NCI-H1105 treated with DMSO at 0.1 percent for 48 hours (cell line): Measurements from ENCODE around the gene TAF4.
"Not testable (repeated sequence)": the region's sequence is repeated elsewhere in the genome, so short reads cannot be mapped to it uniquely, and the experiment has no call there.

Experiments used
- DNase-seq: peaks from one replicate; lab custom pipeline; 2025; lab: John Stamatoyannopoulos, UW

TAF4 gene

DNA sequence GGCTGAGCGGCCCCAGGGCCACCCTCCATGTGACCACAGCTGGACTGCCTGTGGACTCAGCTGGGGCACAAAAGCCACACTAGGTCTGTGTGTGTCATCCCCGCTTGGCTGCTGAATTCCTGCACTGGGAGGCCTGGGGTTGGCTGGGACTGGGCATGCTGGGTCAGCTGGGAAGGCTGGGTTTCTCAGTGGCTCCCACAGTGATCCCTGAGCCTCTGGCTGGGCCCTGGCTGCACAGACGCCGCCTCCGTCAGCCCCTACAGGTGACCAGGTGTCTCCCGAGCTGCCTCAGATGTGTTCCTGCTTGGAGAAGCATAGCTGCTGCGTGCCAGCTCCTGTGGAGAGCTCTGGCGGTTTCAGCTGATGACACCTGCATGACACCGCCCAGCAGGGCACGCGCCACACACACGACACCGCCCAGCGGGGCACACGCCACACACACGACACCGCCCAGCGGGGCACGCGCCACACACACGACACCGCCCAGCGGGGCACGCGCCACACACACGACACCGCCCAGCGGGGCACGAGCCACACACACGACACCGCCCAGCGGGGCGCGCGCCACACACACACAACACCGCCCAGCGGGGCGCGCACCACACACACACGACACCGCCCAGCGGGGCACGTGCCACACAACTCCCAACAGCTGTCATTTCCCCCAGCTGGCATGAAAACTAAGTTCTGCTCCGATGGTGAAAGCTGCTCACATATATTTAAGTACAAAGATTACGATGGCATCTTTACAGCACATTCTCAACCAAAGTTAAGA, 88.8 kb downstream of the TAF4 start:
- no peak for DNase-seq

DNA sequence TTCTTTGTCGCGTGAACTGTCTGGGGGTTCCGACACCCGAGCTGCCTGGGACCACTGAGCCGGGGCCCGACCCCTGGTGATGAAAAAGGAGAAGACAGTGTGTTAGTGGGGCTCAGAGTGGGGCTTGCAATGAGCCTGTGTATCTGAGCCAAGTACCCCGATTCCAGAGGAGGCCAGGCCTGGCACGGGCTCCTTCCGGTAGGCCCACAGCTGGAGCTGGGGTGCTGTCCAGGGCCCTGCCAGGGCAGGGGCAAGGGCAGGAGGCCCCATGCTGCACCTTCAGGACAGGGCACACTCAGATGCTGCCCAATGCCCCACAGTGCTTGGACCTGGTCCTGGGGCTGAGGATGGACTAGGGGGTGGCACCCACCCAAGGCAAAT, 89.4 kb downstream of the TAF4 start:
- no peak for DNase-seq

DNA sequence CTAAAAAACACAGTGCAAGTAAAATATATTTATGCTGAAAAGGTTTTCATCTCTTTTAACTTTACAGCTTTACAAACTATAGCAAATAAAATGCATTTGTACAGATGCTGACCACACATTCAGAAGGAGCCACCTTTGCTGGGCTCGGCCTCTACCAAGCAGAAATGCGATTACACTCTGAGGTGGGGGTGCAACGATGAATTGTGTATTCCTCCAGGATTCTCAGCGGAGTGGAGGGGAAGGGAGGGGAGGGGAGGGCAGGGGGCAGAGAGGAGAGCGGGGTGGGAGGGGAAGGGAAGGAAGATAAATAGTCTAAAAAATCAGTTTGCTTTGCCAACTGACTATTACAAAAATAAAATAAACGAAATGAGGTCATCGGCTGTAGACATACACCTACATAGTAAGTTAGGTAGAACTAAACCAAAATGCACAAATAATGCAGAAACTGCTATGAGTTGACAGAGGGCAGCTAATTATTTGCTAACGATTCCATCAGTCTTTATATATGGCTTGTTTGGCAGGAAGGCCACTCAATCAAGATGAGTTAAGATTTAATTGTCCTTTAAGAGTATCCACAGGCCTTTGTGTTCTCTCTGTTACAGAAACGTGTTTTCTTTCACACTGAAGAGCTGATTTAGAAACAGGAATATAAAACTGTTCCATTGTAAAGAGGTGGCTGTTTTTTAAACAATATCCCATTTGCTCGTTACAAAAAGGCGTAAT, 90.1 kb downstream of the TAF4 start:
- DNase-seq, result no peak

DNA sequence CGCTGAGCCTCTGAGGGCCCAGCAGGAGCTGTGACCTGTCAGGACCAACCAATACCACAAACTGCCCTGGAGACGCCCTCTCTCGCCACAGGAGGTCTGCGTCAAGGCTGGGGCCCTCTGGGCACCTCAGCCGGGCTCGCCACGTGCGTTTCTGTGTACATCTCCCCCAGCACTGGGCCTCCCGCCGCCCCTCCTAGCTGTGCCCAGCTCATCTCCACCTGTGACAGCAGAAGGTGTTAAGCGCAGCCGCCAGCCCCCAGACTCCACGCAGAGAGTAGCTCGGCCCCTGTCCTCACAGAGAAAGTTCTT, 91.4 kb downstream of the TAF4 start:
- no peak for DNase-seq

DNA sequence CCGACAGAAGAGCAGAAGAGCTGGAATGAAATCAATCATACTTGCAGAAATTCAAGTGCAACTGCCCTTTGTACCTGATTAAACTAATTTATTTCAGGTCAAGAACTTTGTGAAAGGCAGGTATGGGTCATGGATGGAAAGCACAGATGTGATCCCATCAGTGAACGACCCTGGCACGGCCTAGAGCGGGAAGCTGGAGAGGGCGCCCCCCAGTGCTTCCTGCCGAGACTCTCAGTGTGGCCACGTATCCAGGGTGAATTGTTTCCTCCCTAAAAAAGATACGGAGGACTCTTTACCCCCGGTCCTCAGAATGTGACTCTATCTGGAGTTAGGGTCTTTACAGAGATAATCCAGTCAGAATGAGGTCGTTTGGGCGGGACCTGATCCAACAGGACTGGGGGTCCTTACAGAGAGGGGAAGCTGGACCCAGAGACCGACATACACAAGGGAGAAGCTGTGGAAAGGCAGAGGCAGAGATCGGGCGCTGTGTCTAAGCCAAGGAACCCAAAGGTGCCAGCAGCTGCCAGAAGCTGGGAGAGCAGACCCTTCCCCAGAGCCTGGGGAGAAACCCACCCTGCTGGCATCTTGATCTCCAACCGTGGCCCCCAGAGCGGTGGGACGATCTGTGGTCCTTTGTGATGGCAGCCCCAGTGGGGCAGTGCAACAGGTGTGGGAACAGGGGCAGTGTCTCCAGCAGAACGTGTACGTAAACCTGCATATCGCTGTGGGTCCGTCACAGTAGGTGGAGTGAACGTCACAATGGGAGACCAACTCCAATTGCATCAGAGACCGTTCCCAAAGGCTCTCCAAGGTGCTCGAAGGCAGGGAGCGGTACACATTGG, 91.9 kb downstream of the TAF4 start:
- DNase-seq, result no peak

DNA sequence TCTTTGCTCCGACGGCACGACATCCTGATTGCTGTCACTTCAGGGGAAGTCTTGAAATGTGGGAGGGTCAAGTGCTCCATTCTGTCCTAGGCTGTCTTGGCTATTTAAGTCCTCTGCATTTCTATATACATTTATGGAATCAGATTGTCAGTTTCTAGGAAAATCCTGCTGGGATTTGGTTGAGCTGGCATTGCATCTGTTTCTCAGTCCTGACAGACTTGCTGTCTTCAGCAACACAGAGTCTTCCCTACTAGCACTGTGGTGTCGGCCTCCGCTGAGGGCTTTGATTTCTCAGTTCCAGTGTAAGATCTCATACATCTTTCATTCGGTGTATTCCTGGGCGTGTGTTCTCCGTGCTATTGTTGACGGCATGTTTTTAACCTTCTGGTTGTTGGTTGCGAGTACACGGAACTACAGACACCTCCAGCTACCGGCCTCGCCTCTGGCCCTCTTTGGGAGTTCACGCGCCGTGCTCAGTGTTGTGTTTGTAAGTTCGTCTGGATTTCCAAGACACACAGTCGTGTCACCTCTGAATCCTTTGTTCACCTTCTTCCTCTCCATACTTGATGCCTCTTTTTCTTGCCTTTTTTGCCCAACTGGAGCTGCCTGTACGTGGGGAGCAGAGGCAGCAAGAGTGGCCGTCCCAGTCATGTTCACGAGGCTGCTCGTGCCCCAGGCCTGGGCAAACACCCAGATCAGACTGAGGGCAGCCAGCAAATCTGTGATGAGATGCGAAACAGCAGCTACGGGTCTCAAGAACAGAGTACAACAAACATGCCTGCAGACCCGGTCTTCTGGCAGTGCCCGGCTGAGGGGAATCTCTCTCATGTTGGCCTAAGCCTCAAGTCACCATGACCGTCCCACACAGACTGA, 92.8 kb downstream of the TAF4 start:
- no peak for DNase-seq

DNA sequence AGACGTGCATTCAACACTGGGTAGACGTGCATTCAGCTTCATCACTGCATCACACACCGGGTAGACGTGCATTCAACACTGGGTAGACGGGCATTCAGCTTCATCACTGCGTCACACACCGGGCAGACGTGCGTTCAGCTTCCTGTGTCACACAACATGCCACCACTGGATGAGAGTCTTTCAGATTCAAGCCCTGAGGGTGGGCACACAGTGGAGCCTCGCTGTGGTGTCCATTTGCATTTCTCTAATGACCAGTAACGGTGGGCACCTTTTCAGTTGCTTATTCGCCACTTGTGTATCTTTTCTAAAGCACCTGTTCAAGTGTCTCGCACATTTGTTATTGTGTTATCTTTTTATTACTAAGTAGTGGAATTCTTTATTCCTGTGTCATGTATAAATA, 94.1 kb downstream of the TAF4 start:
- DNase-seq, result not testable (repeated sequence)

DNA sequence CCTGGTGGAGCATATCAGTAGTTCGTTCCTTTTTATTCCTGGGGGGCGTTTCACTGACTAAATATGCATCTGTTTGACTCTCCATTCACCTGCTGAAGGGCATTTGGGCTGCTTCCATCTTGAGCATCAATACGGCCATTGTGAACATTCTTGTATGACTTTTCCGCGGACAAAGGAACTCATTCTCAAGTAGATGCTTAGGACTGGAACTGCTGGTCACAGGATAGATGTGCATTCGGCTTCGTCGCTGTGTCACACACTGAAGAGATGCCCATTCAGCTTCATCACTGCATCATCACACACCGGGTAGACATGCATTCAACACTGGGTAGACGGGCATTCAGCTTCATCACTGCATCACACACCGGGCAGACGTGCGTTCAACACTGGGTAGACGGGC, 95.3 kb downstream of the TAF4 start:
- no peak for DNase-seq

DNA sequence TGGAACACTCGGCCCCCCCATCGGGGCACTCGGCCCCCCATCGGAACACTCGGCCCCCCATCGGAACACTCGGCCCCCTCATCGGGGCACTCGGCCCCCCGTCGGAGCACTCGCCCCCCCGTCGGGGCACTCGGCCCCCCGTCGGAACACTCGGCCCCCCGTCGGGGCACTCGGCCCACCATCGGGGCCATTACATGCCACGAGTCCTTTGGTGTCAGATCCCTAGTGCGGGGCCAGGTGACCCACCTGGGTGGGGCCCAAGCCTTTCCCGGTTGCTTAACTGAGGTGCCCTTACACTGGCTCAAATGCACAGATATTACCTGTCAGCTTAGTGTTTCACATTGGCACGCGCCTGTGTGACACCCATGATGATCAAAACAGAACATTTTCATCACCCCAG, 95.9 kb downstream of the TAF4 start:
- DNase-seq, result no peak

DNA sequence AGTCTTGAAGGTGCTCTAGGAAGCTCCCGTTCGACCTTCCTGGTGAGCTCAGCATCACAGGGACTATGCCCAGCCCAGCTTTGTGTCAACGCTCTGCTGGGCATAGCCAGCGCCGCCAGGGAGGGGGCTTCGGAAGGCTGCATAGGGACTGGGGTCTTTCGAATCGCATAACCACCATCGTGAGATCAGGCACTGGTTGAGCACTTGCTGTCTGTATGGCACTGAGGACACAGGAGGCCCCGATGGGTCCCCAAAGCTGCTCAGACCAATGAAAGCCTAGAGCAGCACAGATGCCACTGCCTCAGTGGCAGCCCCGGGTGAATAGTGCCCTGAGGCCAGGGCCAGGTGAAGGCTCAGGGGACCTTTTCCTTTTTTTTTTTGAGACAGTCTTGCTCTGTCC, 96.7 kb downstream of the TAF4 start:
- no peak for DNase-seq

DNA sequence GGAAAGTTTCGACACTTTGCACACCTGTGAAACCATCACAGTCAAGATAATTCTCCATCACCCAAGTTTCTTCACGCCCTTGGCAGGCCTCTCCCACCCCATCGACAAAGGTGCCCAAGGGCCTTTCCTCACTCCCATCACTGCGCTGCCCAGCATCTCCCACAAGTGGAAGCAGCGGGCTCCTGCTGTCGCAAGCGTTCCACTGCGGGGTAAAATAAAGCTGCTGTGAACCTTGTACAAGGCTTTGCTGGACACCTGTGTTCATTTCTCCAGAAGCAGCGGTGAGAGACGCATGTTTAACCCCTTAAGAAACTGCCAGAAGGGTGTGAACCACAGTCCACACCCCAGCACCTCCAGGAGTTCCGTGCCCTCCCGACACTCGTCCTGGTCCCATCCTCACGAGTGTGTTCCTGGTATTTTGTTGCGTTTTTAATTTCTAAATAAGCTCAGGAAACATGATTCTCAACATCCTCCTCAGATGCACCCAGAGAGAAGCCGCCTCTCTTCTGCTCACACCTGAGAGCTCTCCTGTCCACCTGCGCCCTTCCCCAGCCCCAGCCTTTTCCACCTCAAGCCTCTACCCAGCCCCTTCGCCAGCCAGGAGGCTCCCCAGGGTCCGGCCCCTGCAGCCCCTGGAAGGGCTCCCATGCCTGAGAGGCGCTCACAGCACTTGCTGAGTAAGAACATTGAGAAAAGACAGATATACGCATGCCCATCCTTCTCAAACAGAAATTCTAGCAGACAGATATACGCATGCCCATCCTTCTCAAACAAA, 97.5 kb downstream of the TAF4 start:
- no peak for DNase-seq

DNA sequence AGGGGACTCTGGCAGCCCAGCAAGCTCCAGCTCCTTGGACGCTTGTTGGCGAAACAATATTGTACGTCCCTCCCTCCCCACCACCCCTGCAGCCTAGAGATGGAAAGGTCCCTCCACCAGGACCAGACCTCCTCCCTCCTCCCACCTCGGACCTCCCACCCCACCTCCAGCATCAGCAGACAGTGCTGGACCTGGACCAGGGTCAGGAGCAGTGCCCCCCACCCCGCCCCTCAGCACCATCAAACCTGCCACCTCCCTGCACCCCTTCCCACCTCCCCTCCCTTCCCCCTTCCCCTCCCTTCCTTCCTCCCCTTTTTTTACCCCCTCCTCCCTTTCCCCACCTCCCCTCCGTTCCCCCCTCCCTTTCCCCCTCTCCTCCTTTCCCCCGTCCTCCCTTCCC, 98.4 kb downstream of the TAF4 start:
- DNase-seq, result no peak

DNA sequence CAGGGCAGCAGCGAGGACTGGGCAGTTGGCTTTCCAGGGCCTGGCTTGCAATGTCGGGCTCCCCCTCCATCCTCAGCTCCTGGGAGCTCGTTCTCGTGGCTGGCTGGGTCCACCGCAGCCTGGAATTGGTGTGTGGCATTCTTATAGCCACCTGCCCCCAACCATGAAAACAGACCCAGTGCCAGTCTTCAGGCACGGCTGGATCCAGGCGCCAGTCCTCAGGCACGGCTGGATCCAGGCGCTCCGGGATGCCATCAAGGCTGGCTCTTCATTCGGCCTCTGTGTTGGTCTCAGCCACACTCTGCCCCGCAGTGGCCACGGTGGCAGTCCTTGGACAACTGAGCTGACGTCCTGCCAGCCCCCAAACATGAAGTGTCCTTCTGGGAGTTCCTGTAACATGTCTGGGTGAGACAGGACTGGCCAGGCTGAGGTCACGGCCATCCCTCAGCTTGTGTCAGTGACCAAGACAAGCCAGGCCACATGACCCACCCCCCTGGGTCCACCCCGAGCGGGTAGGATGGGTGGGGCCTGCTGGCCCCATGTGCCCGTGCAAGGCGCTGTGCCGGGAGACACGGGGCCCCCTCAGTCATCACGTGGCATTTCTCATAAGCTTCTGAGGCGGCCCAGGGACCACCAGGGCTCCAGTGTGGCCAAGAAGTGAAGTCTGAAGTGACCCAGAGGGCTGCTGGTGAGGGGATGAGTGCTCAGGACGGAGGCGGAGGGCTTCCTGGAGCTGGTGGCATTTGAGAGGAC, 99.0 kb downstream of the TAF4 start:
- no peak for DNase-seq

DNA sequence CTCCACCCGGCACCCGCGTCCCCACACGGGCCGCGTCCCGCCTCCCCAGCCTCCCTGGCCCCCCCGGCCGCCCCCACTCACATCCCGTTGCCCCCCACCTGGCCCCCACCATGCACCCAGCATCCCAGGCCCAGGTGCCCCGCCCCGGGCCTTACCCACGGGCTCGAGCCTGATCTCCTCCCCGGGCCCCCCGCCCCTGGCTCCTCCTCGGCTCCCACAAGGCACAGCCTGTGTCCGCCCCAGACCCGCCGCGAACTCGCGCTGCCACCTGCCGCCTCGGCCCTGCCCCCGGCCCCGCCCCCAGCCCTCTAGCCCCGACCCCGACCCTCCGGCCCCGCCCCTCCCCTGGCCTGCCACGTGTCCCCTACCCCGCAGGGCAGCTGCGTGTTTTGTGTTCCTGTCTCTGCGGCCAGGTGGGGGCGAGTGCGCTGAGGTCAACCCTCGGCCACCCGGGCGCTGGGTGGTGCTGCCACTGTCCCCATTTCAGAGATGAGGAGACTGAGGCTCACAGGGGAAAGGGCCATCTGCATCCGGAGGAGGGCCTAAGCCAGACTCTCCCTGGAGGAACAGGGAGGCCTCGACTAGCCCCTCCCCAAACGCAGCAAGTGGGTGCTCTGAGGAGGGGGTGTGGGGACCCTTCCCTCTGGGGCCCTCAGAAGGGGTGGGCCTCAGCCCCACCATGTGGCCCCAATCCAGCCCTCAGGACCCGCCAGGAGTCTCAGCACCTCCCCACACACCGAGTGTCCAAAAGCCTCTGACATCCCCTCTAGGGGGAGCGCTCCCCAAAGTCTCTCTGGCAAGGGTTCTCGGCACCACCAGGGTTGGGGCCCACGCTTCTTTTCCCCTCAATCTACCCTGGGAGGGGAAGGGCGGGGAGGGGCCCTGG, 99.8 kb downstream of the TAF4 start:
- DNase-seq, result no peak

DNA sequence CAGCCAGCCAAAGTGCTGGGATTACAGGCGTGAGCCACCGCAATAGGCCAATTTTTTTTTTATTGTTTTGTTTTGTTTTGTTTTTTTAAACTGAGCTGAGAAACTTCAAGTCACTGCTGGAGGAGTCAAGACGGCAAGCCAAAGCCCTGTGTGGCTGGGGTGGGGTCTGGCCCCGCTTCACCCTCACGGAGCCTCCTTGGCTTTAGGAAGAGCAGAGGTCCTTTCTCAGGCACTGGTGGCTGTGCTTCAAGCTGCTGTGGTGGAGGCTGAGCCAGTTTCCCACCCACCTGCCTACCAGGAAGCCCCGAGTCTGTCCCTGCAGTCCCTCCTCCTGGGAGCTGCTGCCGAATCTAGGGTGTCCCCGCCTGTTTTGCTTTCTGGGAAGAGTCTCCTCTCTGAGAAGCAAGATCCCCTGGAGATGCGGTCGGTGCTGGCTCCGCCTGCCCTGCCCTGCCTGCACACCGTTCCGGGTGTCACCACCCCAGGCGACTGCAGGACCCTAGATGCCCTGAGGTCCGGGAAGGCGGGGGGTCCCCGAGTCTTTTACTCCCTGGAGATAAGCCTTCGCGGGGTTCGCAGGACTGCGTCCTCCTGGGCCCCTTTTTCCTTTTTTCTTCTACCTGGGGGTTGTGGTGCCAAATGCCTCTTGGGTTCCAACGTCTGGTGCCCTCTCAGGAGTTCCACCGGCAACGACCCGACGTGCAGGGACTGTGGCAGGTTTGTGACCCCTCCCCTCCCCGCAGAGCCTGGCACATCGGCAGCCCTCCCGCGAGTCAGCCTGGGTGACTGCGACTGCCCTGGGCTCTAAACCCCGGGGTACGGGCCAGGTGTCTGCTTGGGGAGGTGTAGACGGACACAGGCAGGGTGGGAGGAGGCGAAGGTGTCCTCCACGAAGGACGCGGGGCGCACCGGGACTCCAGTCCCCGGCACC, 100.7 kb downstream of the TAF4 start:
- DNase-seq, result no peak

DNA sequence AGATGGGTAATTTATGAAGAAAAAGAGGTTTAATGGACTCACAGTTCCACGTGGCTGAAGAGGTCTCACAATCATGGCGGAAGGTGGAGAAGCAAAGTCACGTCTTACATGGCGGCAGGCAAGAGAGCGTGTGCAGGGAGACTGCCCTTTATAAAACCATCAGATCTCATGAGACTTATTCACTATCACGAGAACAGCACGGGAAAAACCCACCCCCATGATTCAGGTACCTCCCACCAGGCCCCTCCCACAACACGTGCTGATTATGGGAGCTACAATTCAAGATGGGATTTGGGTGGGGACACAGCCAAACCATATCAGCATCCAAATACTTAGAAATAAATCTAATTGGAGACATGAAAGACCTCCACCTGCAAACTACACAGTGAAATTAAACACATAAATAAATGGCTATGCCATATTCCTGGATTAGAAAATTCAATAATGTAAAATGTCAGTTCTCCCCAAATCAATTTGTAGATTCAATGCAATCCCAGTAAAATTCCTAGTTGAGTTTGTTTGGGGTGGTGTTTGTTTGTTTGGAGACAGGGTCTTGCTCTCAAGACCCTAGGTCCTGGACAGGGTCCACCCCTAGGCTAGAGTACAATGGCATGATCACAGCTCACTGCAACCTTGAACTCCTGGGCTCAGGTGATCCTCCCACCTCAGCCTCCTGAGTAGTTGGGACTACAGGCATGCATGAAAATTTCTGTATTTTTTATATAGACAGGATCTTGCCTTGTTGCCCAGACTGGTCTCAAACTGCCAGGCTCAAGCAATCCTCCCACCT, 101.6 kb downstream of the TAF4 start:
- DNase-seq, result no peak

DNA sequence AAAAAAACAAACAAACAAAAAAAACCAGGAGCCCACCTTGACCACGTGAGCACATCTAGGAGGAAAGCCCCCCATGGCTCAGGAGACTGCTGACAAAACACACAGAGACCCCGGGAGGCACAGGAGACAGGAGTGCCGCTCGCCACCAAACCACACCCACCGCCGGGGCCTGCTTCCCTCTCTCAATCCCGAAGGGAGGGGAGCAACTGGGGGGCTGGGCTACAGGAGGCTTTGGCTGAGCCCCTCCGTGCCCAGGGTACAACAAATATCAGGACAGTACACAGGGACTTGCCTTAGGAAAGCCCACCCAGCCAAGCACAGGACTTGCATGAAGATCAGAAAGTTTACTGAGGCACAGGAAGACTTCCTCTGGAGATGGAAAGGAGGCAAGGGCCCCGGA, 102.5 kb downstream of the TAF4 start:
- DNase-seq, result no peak

DNA sequence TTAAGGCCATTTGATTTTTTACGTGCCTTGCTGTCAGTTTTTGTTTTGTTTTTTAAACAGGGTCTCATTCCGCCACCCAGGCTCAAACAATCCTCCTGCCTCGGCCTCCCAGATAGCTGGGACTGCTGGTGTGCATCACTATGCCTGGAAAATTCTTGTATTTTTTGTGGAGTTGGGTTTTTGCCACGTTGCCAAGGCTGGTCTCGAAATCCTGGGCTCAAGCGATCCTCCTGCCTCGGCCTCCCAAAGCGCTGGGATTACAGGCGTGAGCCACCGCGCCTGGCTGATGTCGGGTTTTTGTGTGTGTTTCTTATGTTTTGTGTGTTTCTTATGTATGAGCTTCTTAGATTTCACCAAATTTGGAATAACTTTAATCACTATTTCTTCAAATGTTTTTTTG, 104.8 kb downstream of the TAF4 start:
- DNase-seq, result no peak
